Smooth muscle cell of the coronary artery (primary cell): ENCODE data around the gene FAM228A. TPM values are rescaled to one million over a fixed set of nuclear protein-coding genes. Genes with fewer than 3 reads are reported as not detected.

Experiments
- total RNA-seq: library from RNA; depleted of rRNA; stranded (reverse); fragments of >200 nt; gene quantifications from 2 replicates; pipeline ENCODE4 v1.2.3, GENCODE V29; 2014; ENCODE audit warnings: low replicate concordance

The FAM228A gene
- 0.23 and 2.3 TPM in 2 replicates for total RNA-seq

DNA sequence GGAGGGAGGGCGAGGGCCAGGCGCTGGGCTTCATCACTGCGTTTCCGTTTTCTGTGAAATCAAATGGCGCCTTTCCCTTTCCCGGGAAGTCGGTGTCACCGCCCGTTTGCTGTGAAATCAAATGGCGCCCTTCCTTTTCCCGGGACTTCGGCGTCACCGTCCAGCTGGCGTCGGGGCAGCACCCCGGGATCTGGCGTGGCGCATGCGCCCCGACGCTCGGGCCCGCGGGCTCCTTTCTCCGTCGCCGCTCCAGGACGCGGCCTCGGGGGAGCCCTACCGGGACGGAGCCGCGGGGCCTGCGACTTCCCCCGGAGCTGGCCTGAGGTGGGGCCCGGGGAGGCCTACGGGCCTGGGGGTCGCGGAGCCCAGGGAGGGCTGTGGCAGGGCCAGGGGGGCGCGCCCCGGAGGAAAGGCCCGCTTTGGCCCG is at the start of gene FAM228A:
Gene FAM228A, plus strand, starts transcription at position 203 of the 427 bp plus-strand sequence. CDS start 428 bp downstream, outside the sequence.

Other genes starting within 250 kb of the FAM228A start
- 7.5 and 8.6 TPM in 2 replicates for gene ATAD2B, start 247.9 kb upstream of the FAM228A start, total RNA-seq
- gene UBXN2A, start 234.6 kb upstream of the FAM228A start, total RNA-seq, result 5.0 and 9.8 TPM in 2 replicates
- 0.08 and 0.35 TPM in 2 replicates for gene MFSD2B, start 165.0 kb upstream of the FAM228A start, total RNA-seq
- gene WDCP, start 127.7 kb upstream of the FAM228A start, total RNA-seq, result 8.1 and 13.7 TPM in 2 replicates
- gene FKBP1B, start 125.3 kb upstream of the FAM228A start, total RNA-seq, result 5.5 and 21.6 TPM in 2 replicates
- gene SF3B6, start 98.7 kb upstream of the FAM228A start, total RNA-seq, result 89.5 and 156 TPM in 2 replicates
- gene TP53I3, start 90.2 kb upstream of the FAM228A start, total RNA-seq, result 18.8 and 42.2 TPM in 2 replicates
- gene PFN4, start 51.7 kb upstream of the FAM228A start, total RNA-seq, result 0.60 TPM in 1 of 2 replicates, not detected in the other
- gene FAM228B, start 51.6 kb upstream of the FAM228A start, total RNA-seq, result 4.4 and 5.7 TPM in 2 replicates
- 19.8 and 23.6 TPM in 2 replicates for gene ITSN2, start 185.5 kb downstream of the FAM228A start, total RNA-seq